Sigmoid colon (tissue), 4 donors: ENCODE measurements around the gene TWNK.

Source experiments
- CTCF ChIP-seq, 4 experiments: fragments of 450-650 bp in 3 of 4; fragments of 200-600 bp in 1 of 4; IDR thresholded peaks; one replicate each; pipeline ENCODE4 v1.5.1; 2016 to 2019; ENCODE audit warnings: antibody characterized with exemption in 4 of 4, mild to moderate bottlenecking in 3 of 4, moderate library complexity in 2 of 4
- POLR2AphosphoS5 ChIP-seq, 4 donors: sonication (generic); formaldehyde crosslinking; IDR thresholded peaks; one replicate each; pipeline ENCODE4 v1.6.1; 2017; ENCODE audit warnings: antibody characterized with exemption in 4 of 4

- TF ChIP-seq CTCF (IDR thresholded peaks at IDR 0.05) (no peak), POLR2AphosphoS5 (IDR thresholded peaks at IDR 0.05) (no peak)
These were observed 15.1 kb downstream of the TWNK start for GRCh38 chr10:101002456-101002855.
